Measurements from ENCODE around the gene GABRD.

- TF ChIP-seq CTCF (IDR thresholded peaks at IDR 0.05; ENCODE audit: low read depth, low read length, poor library complexity, severe bottlenecking) (no peak), EZH2phosphoT487 (IDR thresholded peaks at IDR 0.05; ENCODE audit: borderline replicate concordance, low read length) (no peak)
Measured at GRCh38 chr1:2032737-2033136, 13.6 kb downstream of the GABRD start.
